Measurements from ENCODE around the gene SULT4A1.

The SULT4A1 gene

GRCh38 chr22:43830931-43831560 lies 31.3 kb downstream of the SULT4A1 start:
- Histone ChIP-seq H3K79me2 (ENCODE audit: insufficient read depth, low read length) (no peaks in the 10 kb centered on the region), H3K9ac (ENCODE audit: low read length) (no peak overlapping the region), H3F3A (ENCODE audit: insufficient read depth, low read length) (no peaks in the 10 kb centered on the region)

GRCh38 chr22:43829904-43830851 lies 32.1 kb downstream of the SULT4A1 start:
- no peak overlapping the region for H3K4me2 ChIP-seq (ENCODE audit: low read length)
- TF ChIP-seq, protein P1, sequence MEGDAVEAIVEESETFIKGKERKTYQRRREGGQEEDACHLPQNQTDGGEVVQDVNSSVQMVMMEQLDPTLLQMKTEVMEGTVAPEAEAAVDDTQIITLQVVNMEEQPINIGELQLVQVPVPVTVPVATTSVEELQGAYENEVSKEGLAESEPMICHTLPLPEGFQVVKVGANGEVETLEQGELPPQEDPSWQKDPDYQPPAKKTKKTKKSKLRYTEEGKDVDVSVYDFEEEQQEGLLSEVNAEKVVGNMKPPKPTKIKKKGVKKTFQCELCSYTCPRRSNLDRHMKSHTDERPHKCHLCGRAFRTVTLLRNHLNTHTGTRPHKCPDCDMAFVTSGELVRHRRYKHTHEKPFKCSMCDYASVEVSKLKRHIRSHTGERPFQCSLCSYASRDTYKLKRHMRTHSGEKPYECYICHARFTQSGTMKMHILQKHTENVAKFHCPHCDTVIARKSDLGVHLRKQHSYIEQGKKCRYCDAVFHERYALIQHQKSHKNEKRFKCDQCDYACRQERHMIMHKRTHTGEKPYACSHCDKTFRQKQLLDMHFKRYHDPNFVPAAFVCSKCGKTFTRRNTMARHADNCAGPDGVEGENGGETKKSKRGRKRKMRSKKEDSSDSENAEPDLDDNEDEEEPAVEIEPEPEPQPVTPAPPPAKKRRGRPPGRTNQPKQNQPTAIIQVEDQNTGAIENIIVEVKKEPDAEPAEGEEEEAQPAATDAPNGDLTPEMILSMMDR (IDR thresholded peaks at IDR 0.05; ENCODE audit: low read length), result no peak
- TF ChIP-seq EZH2 (IDR thresholded peaks at IDR 0.05; ENCODE audit: borderline replicate concordance, low read length), result no peak
- no peak overlapping the region for H3K27ac ChIP-seq (ENCODE audit: low read depth, low read length, poor library complexity, severe bottlenecking)

More at GRCh38 chr22:43830931-43831560, 31.3 kb downstream of the SULT4A1 start:
- Histone ChIP-seq H3K27me3 (ENCODE audit: insufficient read depth, low read length) (no peaks in the 10 kb centered on the region), H4K20me1 (ENCODE audit: insufficient read depth, low read length) (no peaks in the 10 kb centered on the region), H3K27ac (ENCODE audit: low read depth, low read length, poor library complexity, severe bottlenecking) (no peak overlapping the region), H3K4me3 (ENCODE audit: low read depth, low read length, poor library complexity, severe bottlenecking) (no peak overlapping the region), H3K4me2 (ENCODE audit: low read length) (no peak overlapping the region), H3K9me2 (ENCODE audit: low read depth, low read length) (no peaks in the 10 kb centered on the region), H3K36me3 (ENCODE audit: insufficient read depth, low read length) (no peaks in the 10 kb centered on the region), H3K4me1 (ENCODE audit: insufficient read depth, low read length, severe bottlenecking) (no peaks in the 10 kb centered on the region), H2AFZ (ENCODE audit: low read length) (no peak overlapping the region), H3K9me3 (ENCODE audit: low read length) (no peaks in the 10 kb centered on the region)
- TF ChIP-seq, protein P1 (IDR thresholded peaks at IDR 0.05; ENCODE audit: low read length), result no peak
- no peak for TF ChIP-seq EZH2 (IDR thresholded peaks at IDR 0.05; ENCODE audit: borderline replicate concordance, low read length)

DNA sequence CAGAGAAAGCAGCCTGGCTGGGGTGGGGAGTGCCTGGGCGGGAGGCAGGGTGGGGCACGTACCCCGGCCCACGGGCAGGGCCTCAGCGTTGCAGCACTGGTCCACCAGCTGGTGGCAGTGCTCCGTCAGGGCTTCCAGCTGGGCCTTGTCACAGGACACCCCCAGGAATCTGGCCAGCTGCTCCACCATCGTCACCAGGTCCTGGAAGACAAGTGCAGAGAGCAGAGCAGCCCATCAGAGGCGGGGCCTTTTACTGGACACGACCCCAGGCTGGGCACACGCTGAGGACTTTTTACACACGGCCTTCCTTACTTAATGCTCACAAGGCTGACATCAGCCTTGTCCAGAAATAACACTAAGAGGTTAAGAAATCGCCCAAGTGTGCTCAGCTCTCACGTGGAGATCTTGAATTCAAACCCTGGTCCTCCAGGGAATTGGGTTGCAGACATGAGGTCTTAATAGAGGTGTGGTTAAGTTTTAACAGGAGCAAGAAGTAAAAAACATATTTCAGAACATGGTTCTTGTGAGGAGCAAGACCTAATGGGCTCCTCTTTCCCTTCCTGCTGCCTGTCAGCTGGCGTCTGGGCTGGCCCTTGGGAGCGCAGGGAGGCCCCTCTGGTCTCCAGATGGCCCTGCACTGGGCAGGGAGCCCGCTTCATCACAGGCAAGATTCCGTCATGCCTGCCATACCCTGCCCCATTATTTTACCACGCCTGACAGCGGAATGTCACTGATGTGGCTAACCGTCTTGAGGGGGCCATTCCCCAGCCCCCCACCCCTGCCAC lies 33.1 kb downstream of the SULT4A1 start:
- Histone ChIP-seq H3K27ac (ENCODE audit: low read depth, low read length, poor library complexity, severe bottlenecking) (no peak overlapping the region), H3K36me3 (ENCODE audit: insufficient read depth, low read length) (no peaks in the 10 kb centered on the region), H3K27me3 (ENCODE audit: insufficient read depth, low read length) (no peaks in the 10 kb centered on the region), H3K9me2 (ENCODE audit: low read depth, low read length) (no peaks in the 10 kb centered on the region), H3K79me2 (ENCODE audit: insufficient read depth, low read length) (no peaks in the 10 kb centered on the region), H2AFZ (ENCODE audit: low read length) (no peak overlapping the region), H3K4me3 (ENCODE audit: low read depth, low read length, poor library complexity, severe bottlenecking) (no peak overlapping the region), H3K4me1 (ENCODE audit: insufficient read depth, low read length, severe bottlenecking) (no peaks in the 10 kb centered on the region), H3F3A (ENCODE audit: insufficient read depth, low read length) (no peaks in the 10 kb centered on the region), H3K4me2 (ENCODE audit: low read length) (no peak overlapping the region), H4K20me1 (ENCODE audit: insufficient read depth, low read length) (no peaks in the 10 kb centered on the region), H3K9me3 (ENCODE audit: low read length) (no peaks in the 10 kb centered on the region), H3K9ac (ENCODE audit: low read length) (no peak overlapping the region)
- TF ChIP-seq EZH2 (IDR thresholded peaks at IDR 0.05; ENCODE audit: borderline replicate concordance, low read length), result no peak
- TF ChIP-seq, protein P1 (IDR thresholded peaks at IDR 0.05; ENCODE audit: low read length), result no peak

More at GRCh38 chr22:43829904-43830851, 32.1 kb downstream of the SULT4A1 start:
- Histone ChIP-seq H2AFZ (ENCODE audit: low read length) (no peak overlapping the region), H4K20me1 (ENCODE audit: insufficient read depth, low read length) (no peaks in the 10 kb centered on the region), H3K9me3 (ENCODE audit: low read length) (no peaks in the 10 kb centered on the region), H3K4me3 (ENCODE audit: low read depth, low read length, poor library complexity, severe bottlenecking) (no peak overlapping the region), H3F3A (ENCODE audit: insufficient read depth, low read length) (no peaks in the 10 kb centered on the region), H3K9ac (ENCODE audit: low read length) (no peak overlapping the region), H3K36me3 (ENCODE audit: insufficient read depth, low read length) (no peaks in the 10 kb centered on the region), H3K79me2 (ENCODE audit: insufficient read depth, low read length) (no peaks in the 10 kb centered on the region), H3K9me2 (ENCODE audit: low read depth, low read length) (no peaks in the 10 kb centered on the region), H3K4me1 (ENCODE audit: insufficient read depth, low read length, severe bottlenecking) (no peaks in the 10 kb centered on the region), H3K27me3 (ENCODE audit: insufficient read depth, low read length) (no peaks in the 10 kb centered on the region)
